Endothelial cell (in vitro differentiated cells): ENCODE data around the gene CHAD. TPM values are rescaled to one million over a fixed set of nuclear protein-coding genes. Genes with fewer than 3 reads are reported as not detected.

ENCODE experiments used
- DNase-seq: peaks from one replicate; pipeline ENCODE4 v3.0.0; 2021; ENCODE audit warnings: low spot score
- H3K27ac Mint-ChIP-seq: one replicate; pipeline ENCODE4 v1.8.0; 2021; ENCODE audit warnings: mixed read lengths, inconsistent platforms; ENCODE audit not compliant: unreplicated experiment
- H3K27me3 Mint-ChIP-seq: one replicate; pipeline ENCODE4 v1.8.0; 2021; ENCODE audit warnings: mild to moderate bottlenecking, moderate library complexity, mixed read lengths, inconsistent platforms; ENCODE audit not compliant: unreplicated experiment
- H3K36me3 Mint-ChIP-seq: one replicate; pipeline ENCODE4 v1.8.0; 2021; ENCODE audit warnings: mild to moderate bottlenecking, low read depth, mixed read lengths, inconsistent platforms; ENCODE audit not compliant: unreplicated experiment
- H3K4me1 Mint-ChIP-seq: one replicate; pipeline ENCODE4 v1.8.0; 2021; ENCODE audit warnings: mild to moderate bottlenecking, mixed read lengths, inconsistent platforms; ENCODE audit not compliant: unreplicated experiment
- H3K4me3 Mint-ChIP-seq: one replicate; pipeline ENCODE4 v1.8.0; 2021; ENCODE audit warnings: mild to moderate bottlenecking, mixed read lengths, inconsistent platforms; ENCODE audit not compliant: unreplicated experiment
- H3K9me3 Mint-ChIP-seq: one replicate; pipeline ENCODE4 v1.8.0; 2021; ENCODE audit warnings: mixed read lengths, inconsistent platforms; ENCODE audit not compliant: unreplicated experiment
- CTCF ChIP-seq: fragments of 200-600 bp; sonication (generic); IDR thresholded peaks from one replicate; pipeline ENCODE4 v1.5.0; 2021; ENCODE audit warnings: antibody characterized with exemption; ENCODE audit not compliant: unreplicated experiment
- total RNA-seq: library from RNA; stranded (reverse); fragmentation: NEBNext Ultra II Directional; extraction: Animal tissue kit (Norgen Biotek cat#: 25700); gene quantifications from one replicate; pipeline ENCODE4 v1.2.1, GENCODE V29; 2021; ENCODE audit not compliant: unreplicated experiment

CHAD gene
- total RNA-seq, 1 donor from 2014 or later = not detected

DNA sequence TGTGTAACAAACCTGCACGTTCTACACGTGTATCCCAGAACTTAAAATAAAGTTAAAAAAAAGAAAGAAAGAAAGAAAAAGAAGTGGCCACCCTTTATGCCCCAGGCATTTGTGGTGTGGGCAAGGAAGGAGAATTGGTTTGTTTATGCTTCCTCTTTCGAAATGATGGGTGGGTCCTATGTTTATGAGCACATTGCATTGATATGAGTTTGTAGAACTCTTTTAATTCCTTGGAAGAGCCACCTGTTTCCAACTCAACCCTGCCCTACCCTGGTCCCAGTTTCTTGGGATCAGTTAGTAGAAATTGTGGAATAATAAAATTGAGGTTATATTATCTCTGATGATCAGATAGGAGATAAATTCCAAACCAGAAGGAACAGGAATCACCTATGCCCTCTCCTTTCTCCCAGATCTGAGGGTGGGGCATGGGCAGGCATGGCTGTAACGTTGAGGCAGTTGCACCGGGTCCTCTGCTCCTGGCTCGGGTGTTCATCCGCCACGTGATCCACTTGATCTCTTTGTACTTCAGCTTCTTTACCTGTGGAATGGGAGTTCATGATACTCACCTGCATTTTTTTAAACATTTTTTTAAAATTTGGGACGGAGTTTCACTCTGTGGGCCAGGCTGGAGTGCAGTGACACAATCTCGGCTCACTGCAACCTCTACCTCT lies 15.9 kb downstream of the CHAD start:
- peaks cover 2% of the 10 kb centered on the region for H3K4me1 Mint-ChIP-seq
- H3K9me3 Mint-ChIP-seq = no peaks in the 10 kb centered on the region
- no peak overlapping the region for H3K4me3 Mint-ChIP-seq
- DNase-seq = no peak
- H3K36me3 Mint-ChIP-seq = peaks cover 4% of the 10 kb centered on the region
- peaks cover 2% of the 10 kb centered on the region for H3K27me3 Mint-ChIP-seq
- H3K27ac Mint-ChIP-seq = no peak overlapping the region
- no peak for TF ChIP-seq CTCF

GRCh38 chr17:50451943-50452629 lies 16.6 kb downstream of the CHAD start:
- Mint-ChIP-seq H3K9me3 (no peaks in the 10 kb centered on the region), H3K36me3 (peaks cover 4% of the 10 kb centered on the region), H3K4me1 (peaks cover 2% of the 10 kb centered on the region), H3K27ac (no peak overlapping the region), H3K4me3 (no peak overlapping the region), H3K27me3 (peaks cover 2% of the 10 kb centered on the region)
- no peak for TF ChIP-seq CTCF
- DNase-seq = no peak

DNA sequence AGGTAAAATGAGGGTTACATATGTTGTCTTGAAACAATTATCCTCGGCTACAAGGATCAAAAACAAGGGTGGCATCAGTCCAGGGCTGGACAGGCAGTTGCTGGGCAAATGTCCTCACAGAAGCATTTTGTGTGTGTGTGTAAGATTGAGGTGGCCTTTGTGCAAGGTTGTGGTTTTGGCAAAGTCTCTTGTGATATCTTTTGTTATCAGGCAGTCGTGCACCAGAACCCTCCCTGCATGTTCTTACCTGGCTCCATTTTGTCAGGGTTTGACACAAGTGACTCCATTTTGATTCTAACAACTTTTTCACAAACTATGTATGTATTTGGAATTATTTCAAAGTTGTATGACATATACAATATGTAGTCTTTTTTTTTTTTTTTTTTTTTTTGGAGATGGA lies 20.0 kb downstream of the CHAD start:
- Mint-ChIP-seq H3K27me3 (no peaks in the 10 kb centered on the region), H3K4me1 (no peaks in the 10 kb centered on the region), H3K9me3 (no peaks in the 10 kb centered on the region), H3K4me3 (no peak overlapping the region), H3K27ac (no peak overlapping the region), H3K36me3 (peaks cover 3% of the 10 kb centered on the region)
- DNase-seq = no peak
- TF ChIP-seq CTCF = no peak

DNA sequence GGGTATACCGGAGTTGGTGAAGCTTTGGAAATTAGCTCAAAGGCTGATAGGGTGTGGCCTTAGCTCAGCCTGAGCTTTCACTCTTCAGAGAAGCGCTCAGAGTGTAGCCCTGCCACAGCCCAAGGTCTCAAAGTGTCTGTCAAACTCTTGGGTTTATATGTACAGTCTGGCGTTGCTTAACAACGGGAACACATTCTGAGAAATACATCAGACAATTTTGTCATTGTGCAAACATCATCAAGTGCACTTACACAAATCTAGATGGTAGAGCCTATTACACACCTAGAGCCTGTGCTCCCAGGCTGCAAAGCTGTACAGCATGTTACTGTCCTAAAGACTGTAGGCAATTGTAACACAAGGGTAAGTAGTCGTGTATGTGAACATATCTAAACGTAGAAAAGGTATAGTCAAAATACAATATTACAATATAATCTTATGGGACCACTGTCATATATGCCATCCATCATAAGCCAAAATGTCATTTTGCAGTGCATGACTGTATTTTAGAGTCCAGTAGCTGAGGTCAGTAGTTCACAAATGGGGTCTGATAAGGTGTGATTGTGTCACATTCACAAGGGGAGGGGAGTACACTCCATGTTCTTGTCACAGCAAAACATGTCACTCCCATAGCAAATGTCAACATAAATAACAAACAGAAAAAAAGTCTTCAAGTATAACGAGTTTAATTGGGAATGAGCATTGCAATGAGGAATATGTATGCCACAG lies 20.6 kb downstream of the CHAD start:
- no peaks in the 10 kb centered on the region for H3K4me1 Mint-ChIP-seq
- H3K36me3 Mint-ChIP-seq = no peaks in the 10 kb centered on the region
- no peaks in the 10 kb centered on the region for H3K27me3 Mint-ChIP-seq
- TF ChIP-seq CTCF = no peak
- H3K4me3 Mint-ChIP-seq = no peak overlapping the region
- H3K27ac Mint-ChIP-seq = no peak overlapping the region
- no peaks in the 10 kb centered on the region for H3K9me3 Mint-ChIP-seq
- DNase-seq = no peak
